AG04449 (cell line): ENCODE measurements around the gene CMIP.

Source experiments
- CTCF ChIA-PET: fragments of 350-600 bp; formaldehyde crosslinking; extraction: SDS; loops from one replicate; lab custom pipeline; 2021; ENCODE audit warnings: antibody characterized with exemption; lab: Yijun Ruan, JAX
- POLR2A ChIA-PET: fragments of 400-600, 350-600 bp; formaldehyde crosslinking; extraction: SDS; loops from one replicate; lab custom pipeline; 2020; ENCODE audit warnings: antibody characterized with exemption, inconsistent platforms; lab: Yijun Ruan, JAX
- DNase-seq: peaks from one replicate; pipeline ENCODE4 v3.0.0-alpha.2; 2010; ENCODE audit warnings: low read depth, low spot score
- H3K4me3 ChIP-seq: 2 replicates; pipeline ENCODE4 v1.5.1; 2011; ENCODE audit warnings: low read depth, mild to moderate bottlenecking, control low read depth, low read length
- CTCF ChIP-seq: IDR thresholded peaks from one replicate; pipeline ENCODE4 v1.5.1; 2011; ENCODE audit warnings: mild to moderate bottlenecking, moderate library complexity, low read length, control low read depth, inconsistent platforms; ENCODE audit not compliant: insufficient read depth; ENCODE audit errors: missing control alignments

CMIP gene

GRCh38 chr16:81671738-81672597 is 227.4 kb downstream of the CMIP start:
- POLR2A ChIA-PET, result no interaction called here
- no peak for TF ChIP-seq CTCF
- CTCF ChIA-PET, result no interaction called here
- no peak overlapping the region for H3K4me3 ChIP-seq
- DNase-seq, result no peak

- H3K4me3 ChIP-seq, result no peak overlapping the region
- DNase-seq, result no peak
- ChIA-PET POLR2A (no interaction called here), CTCF (no interaction called here)
- no peak for TF ChIP-seq CTCF
Observed at GRCh38 chr16:81673432-81673831, 228.8 kb downstream of the CMIP start.

GRCh38 chr16:81675662-81676061 is 231.1 kb downstream of the CMIP start:
- CTCF ChIA-PET, result interaction anchor here (1.6 kb wide), 1 partner anchor 17 kb away, joined by 4 read pairs; no protein-coding TSS in a partner anchor
- POLR2A ChIA-PET, result no interaction called here
- DNase-seq, result no peak
- H3K4me3 ChIP-seq, result no peak overlapping the region
- no peak for TF ChIP-seq CTCF

GRCh38 chr16:81676066-81676882 is 231.7 kb downstream of the CMIP start:
- no peak for DNase-seq
- POLR2A ChIA-PET, result no interaction called here
- H3K4me3 ChIP-seq, result no peak overlapping the region
- CTCF ChIA-PET, result interaction anchor here (1.6 kb wide), 1 partner anchor 18 kb away, joined by 4 read pairs; no protein-coding TSS in a partner anchor
- TF ChIP-seq CTCF, result no peak

GRCh38 chr16:81676883-81677737 is 232.5 kb downstream of the CMIP start:
- no peak overlapping the region for H3K4me3 ChIP-seq
- no peak for TF ChIP-seq CTCF
- DNase-seq, result no peak
- ChIA-PET CTCF (interaction anchor here (1.6 to 1.9 kb wide), 2 partner anchors 19 to 20 kb away, joined by 4 to 5 read pairs; no protein-coding TSS in a partner anchor), POLR2A (no interaction called here)
